ENCODE measurements around the gene SMIM34. TPM values are rescaled to one million over a fixed set of nuclear protein-coding genes. Genes with fewer than 3 reads are reported as not detected.
"Not testable (repeated sequence)": the region's sequence is repeated elsewhere in the genome, so short reads cannot be mapped to it uniquely, and the experiment has no call there.

SMIM34 gene
- total RNA-seq, 2 experiments from 2014 or later = not detected

GRCh38 chr21:34406676-34407075 lies 17.1 kb downstream of the SMIM34 start:
- POLR2A ChIA-PET; H3K4me3 Mint-ChIP-seq; intact Hi-C loops (cut with DNase I, micrococcal nuclease); DNase-seq; H3K36me3 Mint-ChIP-seq (ENCODE audit: low read depth); H3K4me1 Mint-ChIP-seq; CTCF ChIA-PET; H3K27me3 Mint-ChIP-seq; H3K27ac Mint-ChIP-seq; H3K9me3 Mint-ChIP-seq (ENCODE audit: low read depth); ATAC-seq: not testable (repeated sequence)

GRCh38 chr21:34406102-34406501 lies 17.6 kb downstream of the SMIM34 start:
- H3K27ac Mint-ChIP-seq; H3K36me3 Mint-ChIP-seq (ENCODE audit: low read depth); H3K9me3 Mint-ChIP-seq (ENCODE audit: low read depth); H3K4me3 Mint-ChIP-seq; DNase-seq; H3K4me1 Mint-ChIP-seq; intact Hi-C loops (cut with DNase I, micrococcal nuclease); CTCF ChIA-PET; H3K27me3 Mint-ChIP-seq; POLR2A ChIA-PET: not testable (repeated sequence)
- ATAC-seq = peak; percentile 58

GRCh38 chr21:34405686-34406085 lies 18.1 kb downstream of the SMIM34 start:
- H3K4me1 Mint-ChIP-seq; POLR2A ChIA-PET; H3K27me3 Mint-ChIP-seq; ATAC-seq; H3K9me3 Mint-ChIP-seq (ENCODE audit: low read depth); H3K27ac Mint-ChIP-seq; intact Hi-C loops (cut with DNase I, micrococcal nuclease); H3K36me3 Mint-ChIP-seq (ENCODE audit: low read depth); CTCF ChIA-PET; H3K4me3 Mint-ChIP-seq; DNase-seq: not testable (repeated sequence)

- CTCF ChIA-PET; POLR2A ChIA-PET; H3K9me3 Mint-ChIP-seq (ENCODE audit: low read depth); H3K36me3 Mint-ChIP-seq (ENCODE audit: low read depth); H3K27ac Mint-ChIP-seq; ATAC-seq; intact Hi-C loops (cut with DNase I, micrococcal nuclease); H3K27me3 Mint-ChIP-seq; H3K4me1 Mint-ChIP-seq; H3K4me3 Mint-ChIP-seq; DNase-seq: not testable (repeated sequence)
These were observed 19.0 kb downstream of the SMIM34 start for GRCh38 chr21:34404742-34405141.

- H3K4me1 Mint-ChIP-seq; CTCF ChIA-PET; DNase-seq; H3K36me3 Mint-ChIP-seq (ENCODE audit: low read depth); H3K4me3 Mint-ChIP-seq; POLR2A ChIA-PET; ATAC-seq; H3K9me3 Mint-ChIP-seq (ENCODE audit: low read depth); intact Hi-C loops (cut with DNase I, micrococcal nuclease); H3K27me3 Mint-ChIP-seq; H3K27ac Mint-ChIP-seq: not testable (repeated sequence)
These were observed 23.2 kb downstream of the SMIM34 start for GRCh38 chr21:34400522-34400921.

GRCh38 chr21:34383724-34384415 lies 39.9 kb downstream of the SMIM34 start:
- H3K27ac Mint-ChIP-seq; intact Hi-C loops (cut with DNase I, micrococcal nuclease); H3K4me1 Mint-ChIP-seq; POLR2A ChIA-PET; H3K36me3 Mint-ChIP-seq (ENCODE audit: low read depth); DNase-seq; CTCF ChIA-PET; H3K27me3 Mint-ChIP-seq; H3K9me3 Mint-ChIP-seq (ENCODE audit: low read depth); H3K4me3 Mint-ChIP-seq: not testable (repeated sequence)
- ATAC-seq = peak; percentile 92

GRCh38 chr21:34383138-34383537 lies 40.6 kb downstream of the SMIM34 start:
- CTCF ChIA-PET; H3K9me3 Mint-ChIP-seq (ENCODE audit: low read depth); H3K36me3 Mint-ChIP-seq (ENCODE audit: low read depth); POLR2A ChIA-PET; H3K27ac Mint-ChIP-seq; H3K27me3 Mint-ChIP-seq; H3K4me1 Mint-ChIP-seq; intact Hi-C loops (cut with DNase I, micrococcal nuclease); H3K4me3 Mint-ChIP-seq; DNase-seq; ATAC-seq: not testable (repeated sequence)

- POLR2A ChIA-PET; H3K36me3 Mint-ChIP-seq (ENCODE audit: low read depth); DNase-seq; H3K9me3 Mint-ChIP-seq (ENCODE audit: low read depth); H3K27ac Mint-ChIP-seq; H3K4me3 Mint-ChIP-seq; H3K27me3 Mint-ChIP-seq; CTCF ChIA-PET; intact Hi-C loops (cut with DNase I, micrococcal nuclease); H3K4me1 Mint-ChIP-seq: not testable (repeated sequence)
- peak; percentile 84 for ATAC-seq
These were observed 48.2 kb downstream of the SMIM34 start for GRCh38 chr21:34375619-34375972.

GRCh38 chr21:34374940-34375618 lies 48.7 kb downstream of the SMIM34 start, which contains the start of gene SMIM11:
TSS of gene SMIM11 (plus strand) at chr21:34375507. CDS start at chr21:34379505, 3,998 bp downstream.
- intact Hi-C loops (cut with DNase I, micrococcal nuclease) = not testable (repeated sequence)

GRCh38 chr21:34374462-34374861 lies 49.3 kb downstream of the SMIM34 start:
- DNase-seq; ATAC-seq; H3K27me3 Mint-ChIP-seq; H3K4me3 Mint-ChIP-seq; H3K9me3 Mint-ChIP-seq (ENCODE audit: low read depth); CTCF ChIA-PET; H3K4me1 Mint-ChIP-seq; H3K36me3 Mint-ChIP-seq (ENCODE audit: low read depth); POLR2A ChIA-PET; H3K27ac Mint-ChIP-seq; intact Hi-C loops (cut with DNase I, micrococcal nuclease): not testable (repeated sequence)

More at GRCh38 chr21:34374940-34375618, 48.7 kb downstream of the SMIM34 start, which contains the start of gene SMIM11:
- H3K27me3 Mint-ChIP-seq; H3K27ac Mint-ChIP-seq; H3K36me3 Mint-ChIP-seq (ENCODE audit: low read depth); H3K4me3 Mint-ChIP-seq; H3K9me3 Mint-ChIP-seq (ENCODE audit: low read depth); DNase-seq; POLR2A ChIA-PET; H3K4me1 Mint-ChIP-seq; CTCF ChIA-PET: not testable (repeated sequence)
- peak; percentile 98 for ATAC-seq

- no peaks in the 10 kb centered on the region for H3K36me3 Mint-ChIP-seq (ENCODE audit: low read depth)
- ChIA-PET CTCF (interaction anchor here (0.6 to 2.1 kb wide), 3 partner anchors 10 to 256 kb away, joined by 3 to 9 read pairs (median 4); no protein-coding TSS in a partner anchor), POLR2A (no interaction called here)
- no peak for ATAC-seq
- H3K4me3 Mint-ChIP-seq = no peak overlapping the region
- DNase-seq = no peak
- intact Hi-C loops (cut with DNase I, micrococcal nuclease) = no loop called here
- no peaks in the 10 kb centered on the region for H3K4me1 Mint-ChIP-seq
- H3K9me3 Mint-ChIP-seq (ENCODE audit: low read depth) = no peaks in the 10 kb centered on the region
- peaks cover 5% of the 10 kb centered on the region for H3K27me3 Mint-ChIP-seq
- H3K27ac Mint-ChIP-seq = no peak overlapping the region
These were observed 51.4 kb downstream of the SMIM34 start for GRCh38 chr21:34372321-34372720.

GRCh38 chr21:34369741-34370140 lies 54.0 kb downstream of the SMIM34 start:
- CTCF ChIA-PET = interaction anchor here (0.7 to 1.0 kb wide), 2 partner anchors 231 to 246 kb away, joined by 3 to 4 read pairs; partner anchors contain the start of gene RCAN1
- ATAC-seq = peak; percentile 39

More at GRCh38 chr21:34369741-34370140, 54.0 kb downstream of the SMIM34 start:
- H3K4me3 Mint-ChIP-seq = no peak overlapping the region
- no peak overlapping the region for H3K27ac Mint-ChIP-seq
- H3K9me3 Mint-ChIP-seq (ENCODE audit: low read depth) = no peaks in the 10 kb centered on the region
- H3K27me3 Mint-ChIP-seq = peaks cover 5% of the 10 kb centered on the region
- DNase-seq = no peak
- no peaks in the 10 kb centered on the region for H3K4me1 Mint-ChIP-seq
- H3K36me3 Mint-ChIP-seq (ENCODE audit: low read depth) = no peaks in the 10 kb centered on the region
- POLR2A ChIA-PET = no interaction called here
- intact Hi-C loops (cut with DNase I, micrococcal nuclease) = no loop called here
